Keratinocyte (primary cell): ENCODE measurements around the gene KCNMA1. TPM values are rescaled to one million over a fixed set of nuclear protein-coding genes. Genes with fewer than 3 reads are reported as not detected.

Experiments
- DNase-seq: peaks from one replicate; pipeline ENCODE4 v3.0.0-alpha.2; 2011; ENCODE audit warnings: low read depth, missing footprints, low spot score
- FAIRE-seq: peaks from 2 replicates; lab custom pipeline; 2011; peaks lifted over from hg19 to GRCh38; lab: Jason Lieb, UNC
- H2AFZ ChIP-seq: 2 replicates; pipeline ENCODE4 v1.6.0; 2012; ENCODE audit warnings: low read length, control low read depth, inconsistent platforms; ENCODE audit not compliant: control insufficient read depth
- H3K27ac ChIP-seq: 2 replicates; pipeline ENCODE4 v1.5.1; 2011; ENCODE audit warnings: low read length; ENCODE audit not compliant: control insufficient read depth, insufficient read depth
- H3K27me3 ChIP-seq: 3 replicates; pipeline ENCODE4 v1.6.0; 2011; ENCODE audit warnings: low read length; ENCODE audit not compliant: control insufficient read depth, insufficient read depth; ENCODE audit errors: extremely low read depth
- H3K36me3 ChIP-seq, 2 experiments: 2 replicates in 1 of 2; 3 replicates in 1 of 2; pipeline ENCODE4 v1.5.1; 2011; ENCODE audit warnings: low read length in 2 of 2, mild to moderate bottlenecking in 1 of 2; ENCODE audit not compliant: control insufficient read depth in 2 of 2, insufficient read depth in 2 of 2; ENCODE audit errors: extremely low read depth in 1 of 2
- H3K4me1 ChIP-seq: 3 replicates; pipeline ENCODE4 v1.5.1; 2011; ENCODE audit warnings: low read length; ENCODE audit not compliant: control insufficient read depth, insufficient read depth; ENCODE audit errors: extremely low read depth
- H3K4me2 ChIP-seq: 3 replicates; pipeline ENCODE4 v1.6.0; 2011; ENCODE audit warnings: low read depth, low read length; ENCODE audit not compliant: control insufficient read depth, insufficient read depth; ENCODE audit errors: extremely low read depth
- H3K4me3 ChIP-seq, 3 experiments: fragments of 200-600 bp in 1 of 3; sonication (generic) in 1 of 3; 2 replicates in 2 of 3; 3 replicates in 1 of 3; pipeline ENCODE4 v1.5.1; 2011 to 2016; ENCODE audit warnings: low read length in 3 of 3, mild to moderate bottlenecking in 3 of 3, control low read depth in 2 of 3, inconsistent platforms in 1 of 3, low read depth in 1 of 3, mixed read lengths in 1 of 3, mixed run types in 1 of 3, moderate library complexity in 1 of 3; ENCODE audit not compliant: control insufficient read depth in 2 of 3, insufficient read depth in 2 of 3; ENCODE audit errors: extremely low read depth in 1 of 3
- H3K79me2 ChIP-seq: 2 replicates; pipeline ENCODE4 v1.6.0; 2012; ENCODE audit warnings: low read length; ENCODE audit not compliant: control insufficient read depth, insufficient read depth
- H3K9ac ChIP-seq: 3 replicates; pipeline ENCODE4 v1.6.0; 2011; ENCODE audit warnings: low read length; ENCODE audit not compliant: control insufficient read depth, insufficient read depth; ENCODE audit errors: extremely low read depth
- H3K9me1 ChIP-seq: 3 replicates; pipeline ENCODE4 v1.6.0; 2011; ENCODE audit warnings: low read length; ENCODE audit not compliant: control insufficient read depth, insufficient read depth; ENCODE audit errors: extremely low read depth
- H3K9me3 ChIP-seq: 2 replicates; pipeline ENCODE4 v1.5.1; 2012; ENCODE audit warnings: low read depth, low read length; ENCODE audit not compliant: control insufficient read depth
- H4K20me1 ChIP-seq: 3 replicates; pipeline ENCODE4 v1.6.0; 2011; ENCODE audit warnings: low read length; ENCODE audit not compliant: control insufficient read depth, insufficient read depth; ENCODE audit errors: extremely low read depth
- CTCF ChIP-seq, 3 experiments: IDR thresholded peaks in 1 of 3; conservative IDR thresholded peaks in 1 of 3; optimal IDR thresholded peaks in 1 of 3; 2 replicates in 2 of 3; 3 replicates in 1 of 3; pipeline versions ENCODE3 to v1.5.1; 2011; ENCODE audit warnings: low read length in 3 of 3, mild to moderate bottlenecking in 3 of 3, moderate library complexity in 2 of 3, control low read depth in 1 of 3, inconsistent platforms in 1 of 3; ENCODE audit not compliant: insufficient read depth in 2 of 3; ENCODE audit errors: extremely low read depth in 1 of 3
- EZH2 ChIP-seq: IDR thresholded peaks from one replicate; pipeline ENCODE4 v1.6.1; 2012; ENCODE audit warnings: inconsistent platforms, mild to moderate bottlenecking, low read length, moderate library complexity
- dilution Hi-C: fragments of 300-500 bp; cut with MboI; formaldehyde crosslinking; loops from one replicate; pipeline ENCODE4 v1.7.0; 2020; ENCODE audit warnings: low sequenced_read_pairs; ENCODE audit not compliant: extremely low pct_ligation_motif_present
- polyA plus RNA-seq, 5 experiments: library from polyadenylated mRNA; depleted of rRNA in 3 of 5; stranded (reverse) in 3 of 5; stranded (forward) in 1 of 5; unstranded in 1 of 5; fragments of >200 nt; gene quantifications; 1 replicate in 1 of 5; 2 replicates in 3 of 5; 3 replicates in 1 of 5; pipeline versions ENCODE4 v1.2.1 to v1.2.3, GENCODE V29; 2011 to 2012; ENCODE audit warnings: missing spikeins in 2 of 5, low read depth in 1 of 5, low replicate concordance in 1 of 5

Gene KCNMA1
- polyA plus RNA-seq, 1 donor (not counting 4 experiments of a cell fraction or from before 2014, with no cell fraction given), result 6.3 TPM

GRCh38 chr10:77553311-77553710 lies 84.3 kb downstream of the KCNMA1 start:
- H3K36me3 ChIP-seq, result peaks cover 0 to 1% of the 10 kb centered on the region in 2 experiments
- no peak for DNase-seq
- H3K27me3 ChIP-seq, result no peaks in the 10 kb centered on the region
- no peak overlapping the region for H3K9ac ChIP-seq
- H2AFZ ChIP-seq, result no peak overlapping the region
- no peaks in the 10 kb centered on the region for H4K20me1 ChIP-seq
- no peak for FAIRE-seq
- dilution Hi-C loops, result no loop called here
- no peak overlapping the region for H3K27ac ChIP-seq
- no peak for TF ChIP-seq EZH2
- TF ChIP-seq CTCF (optimal IDR thresholded peaks at IDR 0.05 in 1 of 3, IDR thresholded peaks at IDR 0.05 in 1 of 3, conservative IDR thresholded peaks at IDR 0.05 in 1 of 3; ENCODE audit: extremely low read depth in 1 of 3, insufficient read depth in 2 of 3, low read length in 3 of 3), result no peak
- no peaks in the 10 kb centered on the region for H3K9me3 ChIP-seq
- H3K9me1 ChIP-seq, result no peaks in the 10 kb centered on the region
- H3K79me2 ChIP-seq, result no peaks in the 10 kb centered on the region
- H3K4me3 ChIP-seq, result no peak overlapping the region
- no peaks in the 10 kb centered on the region for H3K4me1 ChIP-seq
- H3K4me2 ChIP-seq, result no peak overlapping the region

- H3K36me3 ChIP-seq, result peaks cover 0 to 1% of the 10 kb centered on the region in 2 experiments
- no peaks in the 10 kb centered on the region for H3K79me2 ChIP-seq
- H3K4me3 ChIP-seq, result no peak overlapping the region
- TF ChIP-seq CTCF (optimal IDR thresholded peaks at IDR 0.05 in 1 of 3, IDR thresholded peaks at IDR 0.05 in 1 of 3, conservative IDR thresholded peaks at IDR 0.05 in 1 of 3; ENCODE audit: extremely low read depth in 1 of 3, insufficient read depth in 2 of 3, low read length in 3 of 3), result no peak
- TF ChIP-seq EZH2, result no peak
- dilution Hi-C loops, result no loop called here
- FAIRE-seq (no peak), DNase-seq (no peak)
- no peak overlapping the region for H2AFZ ChIP-seq
- no peak overlapping the region for H3K4me2 ChIP-seq
- H3K9me3 ChIP-seq, result no peaks in the 10 kb centered on the region
- H3K9ac ChIP-seq, result no peak overlapping the region
- H3K27ac ChIP-seq, result no peak overlapping the region
- no peaks in the 10 kb centered on the region for H3K9me1 ChIP-seq
- no peaks in the 10 kb centered on the region for H4K20me1 ChIP-seq
- no peaks in the 10 kb centered on the region for H3K27me3 ChIP-seq
- H3K4me1 ChIP-seq, result no peaks in the 10 kb centered on the region
Measured at GRCh38 chr10:77552252-77552651, 85.4 kb downstream of the KCNMA1 start.
